Loucy (cell line): ENCODE results near the gene SMAD7.

ENCODE experiments used
- H2AFZ ChIP-seq: fragments of 200-600 bp; sonication (generic); 2 replicates; pipeline ENCODE4 v1.6.0; 2016; ENCODE audit warnings: antibody characterized with exemption, mild to moderate bottlenecking, low read length, moderate library complexity
- H3F3A ChIP-seq: fragments of 200-600 bp; 2 replicates; pipeline ENCODE4 v1.6.0; 2016; ENCODE audit warnings: antibody characterized with exemption, low read depth, mild to moderate bottlenecking
- H3K27me3 ChIP-seq: fragments of 200-600 bp; sonication (generic); 2 replicates; pipeline ENCODE4 v1.6.1; 2014; ENCODE audit warnings: low read length, mild to moderate bottlenecking; ENCODE audit not compliant: insufficient read depth, poor library complexity, severe bottlenecking
- H3K36me3 ChIP-seq: fragments of 200-600 bp; sonication (generic); 2 replicates; pipeline ENCODE4 v1.6.1; 2016; ENCODE audit warnings: low read length; ENCODE audit not compliant: insufficient read depth
- H3K4me1 ChIP-seq: fragments of 200-600 bp; sonication (generic); 2 replicates; pipeline ENCODE4 v1.5.1; 2014; ENCODE audit warnings: low read length, mild to moderate bottlenecking; ENCODE audit not compliant: insufficient read depth, poor library complexity, severe bottlenecking
- H3K4me2 ChIP-seq: fragments of 200-600 bp; sonication (generic); 2 replicates; pipeline ENCODE4 v1.6.0; 2014; ENCODE audit warnings: antibody characterized with exemption, low read length, low read depth, mild to moderate bottlenecking; ENCODE audit not compliant: poor library complexity, severe bottlenecking
- H3K4me3 ChIP-seq: fragments of 200-600 bp; sonication (generic); 2 replicates; pipeline ENCODE4 v1.5.1; 2014; ENCODE audit warnings: low read length, mild to moderate bottlenecking, mixed read lengths; ENCODE audit not compliant: poor library complexity, severe bottlenecking
- H3K79me2 ChIP-seq: fragments of 200-600 bp; sonication (generic); 2 replicates; pipeline ENCODE4 v1.6.1; 2014; ENCODE audit warnings: low read length; ENCODE audit not compliant: insufficient read depth
- H3K9ac ChIP-seq: fragments of 200-600 bp; sonication (generic); 2 replicates; pipeline ENCODE4 v1.6.0; 2014; ENCODE audit warnings: mild to moderate bottlenecking, low read depth, low read length, moderate library complexity; ENCODE audit not compliant: poor library complexity, severe bottlenecking
- H3K9me2 ChIP-seq: fragments of 200-600 bp; sonication (generic); replicated peaks from 2 replicates; pipeline ENCODE4 v1.6.1; 2016; ENCODE audit warnings: low read depth, low read length, mixed read lengths
- H3K9me3 ChIP-seq: fragments of 200-600 bp; sonication (generic); 2 replicates; pipeline ENCODE4 v1.6.1; 2014; ENCODE audit warnings: mild to moderate bottlenecking, antibody characterized with exemption, low read length, low read depth; ENCODE audit not compliant: insufficient read depth
- H4K20me1 ChIP-seq: fragments of 200-600 bp; sonication (generic); 2 replicates; pipeline ENCODE4 v1.6.0; 2014; ENCODE audit warnings: antibody characterized with exemption, low read length, mild to moderate bottlenecking; ENCODE audit not compliant: insufficient read depth, poor library complexity, severe bottlenecking
- CTCF ChIP-seq: fragments of 200-600 bp; sonication (generic); conservative IDR thresholded peaks from 2 replicates; pipeline ENCODE4 v1.5.1; 2014; ENCODE audit warnings: mild to moderate bottlenecking, antibody characterized with exemption, low read length
- EZH2phosphoT487 ChIP-seq: fragments of 200-600 bp; IDR thresholded peaks from 2 replicates; pipeline ENCODE4 v1.6.1; 2018; ENCODE audit warnings: antibody characterized with exemption, mild to moderate bottlenecking, moderate library complexity, borderline replicate concordance

Gene SMAD7

GRCh38 chr18:48913201-48913600 lies 37.6 kb downstream of the SMAD7 start:
- Histone ChIP-seq H3K79me2 (no peaks in the 10 kb centered on the region), H3K36me3 (peaks cover 3% of the 10 kb centered on the region; the same call in 1 of the 2 replicates), H2AFZ (no peak overlapping the region), H3K9ac (no peak overlapping the region), H3K9me2 (no peaks in the 10 kb centered on the region), H3K9me3 (no peaks in the 10 kb centered on the region), H3F3A (no peaks in the 10 kb centered on the region), H3K4me2 (no peak overlapping the region), H3K27me3 (no peaks in the 10 kb centered on the region), H3K4me3 (no peak overlapping the region), H4K20me1 (peaks cover 5% of the 10 kb centered on the region), H3K4me1 (peaks cover 12% of the 10 kb centered on the region)
- peak; percentile 55 for TF ChIP-seq CTCF
- TF ChIP-seq EZH2phosphoT487 = no peak

- Histone ChIP-seq H4K20me1 (no peaks in the 10 kb centered on the region), H3K4me3 (no peak overlapping the region), H3K9me2 (no peaks in the 10 kb centered on the region), H3K9me3 (no peaks in the 10 kb centered on the region), H3K4me2 (no peak overlapping the region), H3K9ac (no peak overlapping the region), H3K4me1 (peaks cover 12% of the 10 kb centered on the region), H3K36me3 (no peaks in the 10 kb centered on the region), H3K27me3 (no peaks in the 10 kb centered on the region), H3K79me2 (no peaks in the 10 kb centered on the region), H2AFZ (no peak overlapping the region), H3F3A (no peaks in the 10 kb centered on the region)
- TF ChIP-seq EZH2phosphoT487 (no peak), CTCF (no peak)
These were observed 39.7 kb downstream of the SMAD7 start for GRCh38 chr18:48910972-48911545.

- no peaks in the 10 kb centered on the region for H3K36me3 ChIP-seq
- no peaks in the 10 kb centered on the region for H3K79me2 ChIP-seq
- H3K4me3 ChIP-seq = peak overlapping the region; percentile 18
- no peaks in the 10 kb centered on the region for H3K27me3 ChIP-seq
- H3K4me1 ChIP-seq = peaks cover 12% of the 10 kb centered on the region
- no peaks in the 10 kb centered on the region for H3K9me2 ChIP-seq
- no peak overlapping the region for H3K9ac ChIP-seq
- no peak overlapping the region for H3K4me2 ChIP-seq
- TF ChIP-seq EZH2phosphoT487 (no peak), CTCF (no peak)
- H4K20me1 ChIP-seq = no peaks in the 10 kb centered on the region
- H3K9me3 ChIP-seq = no peaks in the 10 kb centered on the region
- no peak overlapping the region for H2AFZ ChIP-seq
- no peaks in the 10 kb centered on the region for H3F3A ChIP-seq
These were observed 41.0 kb downstream of the SMAD7 start for GRCh38 chr18:48909721-48910120.
